GM19328 (cell line): ENCODE data around the gene ADRA2C.
"Not testable (repeated sequence)": the region's sequence is repeated elsewhere in the genome, so short reads cannot be mapped to it uniquely, and the experiment has no call there.

Source experiments
- ATAC-seq: cut with Tn5 transposase; IDR thresholded peaks from one replicate; pipeline ENCODE4 v1.9.1; 2021; ENCODE audit warnings: mild to moderate bottlenecking, moderate library complexity; ENCODE audit not compliant: unreplicated experiment

Gene ADRA2C

DNA sequence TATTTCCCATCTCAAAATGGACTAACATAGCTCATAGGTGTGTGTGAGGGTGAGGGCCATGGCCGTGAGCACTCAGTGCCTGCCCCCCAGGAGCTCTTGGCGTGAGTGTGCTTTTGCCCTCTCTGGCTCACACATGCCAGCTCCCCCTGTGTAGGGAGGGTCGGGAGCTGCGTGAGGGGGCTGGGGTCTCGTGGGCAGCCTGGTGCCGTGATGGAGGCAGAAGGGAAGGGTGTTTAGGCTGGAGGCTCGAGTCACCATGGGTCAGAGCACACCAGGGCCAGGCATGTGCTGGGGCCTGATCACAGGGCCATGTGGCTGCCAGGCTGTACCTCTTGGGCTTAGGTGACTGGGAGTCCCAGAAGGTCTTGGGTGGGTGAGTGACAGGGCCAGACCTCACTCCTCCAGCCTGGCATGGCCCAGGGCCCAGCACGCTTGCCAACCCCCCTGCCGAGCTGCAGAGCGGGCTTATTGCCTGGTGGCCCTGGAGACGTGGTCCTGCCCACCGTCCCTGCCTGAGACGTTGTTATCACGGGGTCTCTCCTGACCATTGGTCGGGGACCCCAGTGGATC lies 44.0 kb downstream of the ADRA2C start:
- no peak for ATAC-seq

DNA sequence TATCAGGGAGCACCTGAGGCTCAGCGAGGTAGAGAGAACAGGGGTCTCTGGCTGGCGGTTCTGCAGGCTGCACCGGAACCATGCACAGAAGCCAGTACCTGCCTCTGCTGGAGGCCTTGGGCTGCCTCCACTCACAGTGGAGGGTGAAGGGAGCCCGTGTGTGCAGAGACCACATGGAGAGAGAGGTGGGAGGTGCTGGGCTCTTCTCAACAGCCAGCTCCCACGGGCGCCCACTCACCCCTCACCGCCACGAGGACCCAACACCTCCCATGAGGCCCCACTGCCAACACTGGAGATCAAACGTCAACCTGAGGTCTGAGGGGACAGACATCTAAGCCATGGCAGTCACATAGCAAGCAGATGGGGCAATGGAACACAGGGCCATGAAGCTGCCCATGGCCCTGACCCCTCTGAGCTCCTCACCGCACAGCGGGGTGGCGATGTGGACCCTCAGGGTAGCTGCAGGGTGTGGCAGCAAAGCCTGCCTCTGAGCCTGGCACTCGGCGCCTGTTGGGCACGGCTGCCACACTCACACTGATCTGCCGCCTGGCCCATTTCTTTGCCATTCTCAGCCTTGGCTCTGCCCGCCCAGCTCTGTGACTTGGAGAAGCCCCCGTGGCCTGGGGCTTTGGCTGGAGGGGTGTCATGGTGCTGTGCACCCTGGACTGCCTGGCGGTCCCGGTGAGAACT lies 44.8 kb downstream of the ADRA2C start:
- ATAC-seq, result no peak

DNA sequence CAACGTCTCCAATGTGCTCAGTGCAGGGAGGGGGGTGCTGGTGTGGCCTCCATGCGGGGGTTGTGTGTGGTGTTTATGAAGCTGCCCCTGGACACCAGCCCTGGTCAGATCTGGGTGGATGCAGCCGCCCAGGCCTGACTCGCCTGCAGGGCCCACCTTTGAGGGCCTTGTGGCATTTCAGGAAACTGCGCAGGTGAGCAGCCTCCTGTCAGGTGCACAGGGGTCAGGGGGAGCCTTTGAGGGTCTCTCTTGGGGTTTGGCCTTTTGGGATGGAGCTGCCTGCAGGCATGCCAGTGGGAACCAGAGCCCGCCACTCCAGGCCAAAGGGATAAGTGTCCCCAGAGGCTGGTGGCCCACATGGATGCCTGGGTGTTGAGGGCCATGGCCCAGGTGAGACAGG lies 45.4 kb downstream of the ADRA2C start:
- no peak for ATAC-seq

DNA sequence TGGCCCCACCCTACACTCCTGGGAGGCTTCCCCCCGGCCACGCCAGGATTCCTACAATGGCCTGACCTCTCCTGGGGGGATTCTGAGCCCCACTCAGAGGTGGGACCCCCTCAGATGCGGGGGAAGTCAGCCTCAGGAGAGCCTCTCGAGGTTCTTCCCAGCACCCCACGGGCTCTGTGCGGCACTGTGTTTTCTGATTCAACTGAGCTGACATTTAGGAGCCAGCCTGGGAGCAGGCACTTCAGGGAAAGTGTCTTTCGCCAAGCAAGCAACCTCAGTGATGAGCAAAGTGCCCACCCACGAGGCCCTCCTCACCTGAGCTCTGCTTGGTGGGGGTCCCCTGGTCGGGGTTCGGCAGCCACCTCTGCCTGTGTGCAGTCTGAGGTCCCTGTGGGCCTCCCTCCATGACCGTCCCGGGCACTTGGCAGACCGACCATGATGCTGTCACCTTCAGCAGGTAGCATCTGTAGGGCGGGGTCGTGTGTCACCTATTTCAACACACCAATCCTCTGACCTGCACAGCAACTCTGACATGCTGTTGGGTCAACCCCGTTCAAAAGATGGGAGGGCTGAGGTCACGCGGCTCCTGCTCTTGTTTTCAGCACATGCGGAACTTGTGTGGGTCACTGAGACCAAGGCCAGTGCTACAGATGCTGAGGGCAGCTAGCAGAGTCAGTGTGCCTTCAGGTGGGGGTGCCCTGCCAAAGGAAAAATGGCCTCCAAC lies 46.2 kb downstream of the ADRA2C start:
- no peak for ATAC-seq

DNA sequence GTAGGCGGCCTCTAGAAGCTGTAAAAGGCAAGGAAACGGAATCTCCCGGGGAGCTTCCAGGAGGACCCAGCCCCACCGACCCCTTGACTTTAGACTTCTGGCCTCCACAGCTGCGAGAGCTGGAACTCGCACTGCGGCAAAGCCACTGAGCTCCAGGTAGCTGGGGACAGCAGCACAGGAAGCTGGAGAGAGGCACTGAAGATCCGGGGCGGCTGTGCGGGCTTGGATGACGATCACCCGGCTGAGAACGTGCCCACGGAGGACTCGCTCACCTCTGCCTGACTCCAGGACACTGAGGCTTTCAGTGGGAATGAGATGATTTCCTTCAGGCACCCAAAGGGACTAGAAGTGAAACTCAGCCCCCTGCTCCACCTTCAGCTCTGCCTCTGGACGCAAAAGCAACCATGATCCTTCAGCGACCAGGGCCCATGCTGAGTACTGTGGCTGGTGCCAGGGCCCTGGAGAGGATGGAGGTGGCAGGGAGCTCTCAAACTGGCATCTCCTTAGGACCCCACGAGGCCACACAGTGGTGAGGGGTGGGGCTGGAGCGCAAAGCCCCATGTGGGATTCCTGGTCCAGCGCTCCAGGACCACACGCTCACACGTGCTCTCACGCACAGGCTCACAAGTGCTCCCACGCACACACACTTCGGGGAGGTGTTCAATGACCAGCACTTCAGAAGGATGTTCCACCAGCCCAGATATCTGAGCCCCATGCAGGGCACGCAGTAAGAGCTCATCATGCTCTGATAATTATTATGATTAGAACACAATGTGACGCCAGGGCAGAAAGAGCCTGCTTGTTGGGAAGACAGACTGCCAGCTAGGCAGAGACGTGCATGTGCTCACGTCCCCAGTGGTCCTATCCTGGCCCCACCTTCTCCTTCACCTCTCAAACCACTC lies 47.2 kb downstream of the ADRA2C start:
- ATAC-seq, result no peak

DNA sequence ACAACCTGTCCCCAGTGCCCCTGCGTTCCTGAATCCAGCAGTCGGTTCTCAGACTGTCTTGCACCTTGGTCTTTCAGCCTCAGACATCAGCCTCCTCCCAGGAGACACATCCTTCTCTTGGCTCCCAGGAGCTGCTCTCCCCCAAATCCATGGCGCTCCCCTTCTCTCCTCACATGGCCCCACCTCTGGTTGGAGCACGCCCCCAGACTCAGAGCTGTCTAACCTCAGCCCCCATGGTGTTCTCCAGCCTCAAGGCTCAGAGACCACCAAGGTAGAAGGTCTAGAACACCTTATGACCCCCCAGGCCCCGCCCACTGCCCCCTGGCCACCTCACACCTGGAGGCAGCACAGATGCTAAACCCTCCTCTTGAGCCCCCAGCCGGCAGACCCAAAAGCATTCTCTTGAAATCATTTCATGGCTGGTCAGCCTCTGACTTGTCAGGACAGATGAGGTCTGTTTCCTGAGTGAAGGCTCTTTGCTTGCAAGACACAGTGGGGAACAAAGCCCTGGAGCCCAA lies 47.9 kb downstream of the ADRA2C start:
- no peak for ATAC-seq

DNA sequence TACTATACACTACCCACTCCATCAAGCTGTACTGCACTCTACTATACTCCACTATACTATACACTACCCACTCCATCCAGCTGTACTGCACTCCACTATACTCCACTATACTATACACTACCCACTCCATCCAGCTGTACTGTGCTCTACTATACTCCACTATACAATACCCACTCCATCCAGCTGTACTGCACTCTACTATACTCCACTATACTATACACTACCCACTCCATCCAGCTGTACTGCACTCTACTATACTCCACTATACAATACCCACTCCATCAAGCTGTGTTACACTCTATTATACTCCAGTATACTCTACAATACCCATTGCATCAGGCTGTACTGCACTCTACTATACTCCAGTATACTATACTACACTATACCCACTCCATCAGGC lies 48.7 kb downstream of the ADRA2C start:
- ATAC-seq, result not testable (repeated sequence)

DNA sequence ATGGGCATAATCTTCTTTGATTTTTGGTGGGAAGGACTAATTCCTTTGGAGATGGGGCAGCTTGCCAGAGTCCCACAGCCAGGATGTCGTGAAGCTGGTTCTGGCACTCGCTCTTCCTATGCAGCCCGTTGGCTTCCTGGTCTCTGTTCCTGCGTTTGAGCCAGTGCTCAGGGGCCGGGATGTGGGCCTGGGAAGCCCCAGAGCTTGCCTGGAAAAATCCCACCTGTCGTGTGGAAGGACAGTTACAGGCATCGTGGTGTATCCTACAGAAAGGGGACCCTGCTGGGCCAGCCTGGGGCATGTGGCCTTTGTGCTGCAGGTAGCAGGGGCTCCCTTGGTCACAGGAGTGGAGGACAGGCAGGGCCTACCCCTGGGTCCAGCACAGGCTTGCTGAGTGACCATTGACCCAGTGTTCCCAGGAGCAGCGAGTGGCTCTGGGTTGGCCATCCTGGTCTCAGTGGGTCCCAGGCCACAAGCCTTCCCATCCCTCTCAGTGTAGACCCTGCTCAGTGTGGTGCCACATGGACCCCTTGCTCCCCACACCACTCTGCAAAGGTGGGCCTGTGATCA lies 50.2 kb downstream of the ADRA2C start:
- ATAC-seq, result no peak

DNA sequence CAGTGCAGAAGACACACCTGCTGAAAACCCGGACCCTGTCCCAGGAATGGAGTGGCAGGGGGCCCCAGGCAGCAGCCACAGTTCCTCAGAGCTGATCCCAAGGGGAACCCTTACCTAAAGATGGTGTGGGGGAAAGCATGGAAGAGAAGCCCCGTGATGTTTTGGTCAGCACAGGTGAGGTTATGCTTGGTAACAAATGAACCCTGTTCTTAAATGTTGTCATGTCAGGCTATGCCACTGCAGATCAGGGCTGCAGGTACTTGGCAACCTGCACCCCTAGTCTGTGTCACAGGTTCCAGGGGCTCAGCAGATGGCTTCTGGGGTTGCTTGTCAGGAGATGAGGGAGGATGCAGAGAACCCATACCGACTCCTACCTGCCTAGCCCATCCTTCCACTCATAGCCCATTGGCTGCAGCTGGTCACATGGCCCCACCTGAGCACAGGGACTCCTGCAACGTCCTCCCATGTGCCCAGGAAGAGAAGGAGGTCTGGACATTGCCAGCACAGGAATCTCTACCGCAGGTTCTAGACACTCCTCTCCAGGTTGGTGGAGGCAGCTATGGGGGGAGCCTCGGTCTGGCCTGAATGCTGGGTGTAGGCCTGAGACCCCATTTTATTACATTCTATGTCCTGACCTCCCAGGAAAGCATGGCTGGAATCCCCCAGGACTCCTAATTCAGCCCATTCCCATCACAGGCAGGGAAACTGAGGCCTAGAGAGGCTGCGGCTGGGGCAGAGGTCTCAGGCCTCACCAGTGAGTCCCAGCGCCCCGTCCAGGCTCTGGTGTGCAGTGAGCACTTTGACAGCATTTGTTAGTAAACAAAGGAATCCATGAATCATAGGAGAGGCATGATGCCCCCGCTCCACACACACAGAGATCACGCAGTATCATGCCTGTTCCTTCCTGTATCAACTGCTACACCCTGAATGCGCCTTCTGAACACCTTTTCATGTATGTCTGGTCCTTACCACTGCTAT lies 51.1 kb downstream of the ADRA2C start:
- ATAC-seq, result no peak
